HepG2 (cell line): ENCODE data around the gene KIF2C. TPM values are rescaled to one million over a fixed set of nuclear protein-coding genes. Genes with fewer than 3 reads are reported as not detected.

Experiments used
- E2F5 ChIP-seq: sonication (generic); formaldehyde crosslinking; conservative IDR thresholded peaks from 2 replicates; pipeline ENCODE4 v1.4.0; 2020; ENCODE audit warnings: missing genetic modification reagents
- GPN1 ChIP-seq: sonication (generic); formaldehyde crosslinking; IDR thresholded peaks from 2 replicates; pipeline ENCODE4 v1.5.1; 2020; ENCODE audit warnings: missing genetic modification reagents, borderline replicate concordance
- HCFC1 ChIP-seq: fragments of 150-350 bp; IDR thresholded peaks from 2 replicates; pipeline ENCODE4 v1.6.1; 2014; ENCODE audit warnings: low read depth, low read length
- HOXD1 ChIP-seq: sonication (generic); formaldehyde crosslinking; IDR thresholded peaks from 2 replicates; pipeline ENCODE4 v1.5.0; 2020; ENCODE audit warnings: missing genetic modification reagents
- IRF2 ChIP-seq: IDR thresholded peaks from 2 replicates; pipeline ENCODE4 v1.6.1; 2018; ENCODE audit warnings: missing genetic modification reagents, missing compliant biosample characterization
- MAZ ChIP-seq, 2 experiments: sonication (generic) in 1 of 2; formaldehyde crosslinking in 1 of 2; IDR thresholded peaks; 2 replicates each; pipeline versions ENCODE4 v1.5.0 to v1.6.1; 2012 to 2020; ENCODE audit warnings: low read depth in 2 of 2, mild to moderate bottlenecking in 2 of 2, borderline replicate concordance in 1 of 2, improper control_type of control experiment in 1 of 2, low read length in 1 of 2, missing genetic modification reagents in 1 of 2, moderate library complexity in 1 of 2
- NR2C2 ChIP-seq: sonication (generic); formaldehyde crosslinking; IDR thresholded peaks from 2 replicates; pipeline ENCODE4 v1.4.0; 2020; ENCODE audit warnings: missing genetic modification reagents, mild to moderate bottlenecking, moderate library complexity, borderline replicate concordance
- PTBP1 ChIP-seq: fragments of 200-400 bp; formaldehyde crosslinking; IDR thresholded peaks from 2 replicates; pipeline ENCODE4 v1.6.1; 2018; ENCODE audit warnings: low read length, low read depth; ENCODE audit not compliant: poor library complexity, severe bottlenecking
- RELA ChIP-seq: sonication (generic); formaldehyde crosslinking; IDR thresholded peaks from 2 replicates; pipeline ENCODE4 v1.4.0; 2020; ENCODE audit warnings: missing genetic modification reagents
- SUZ12 ChIP-seq: fragments of 150-350 bp; IDR thresholded peaks from 2 replicates; pipeline ENCODE4 v1.6.1; 2014; ENCODE audit warnings: low read depth, low read length
- YEATS4 ChIP-seq: sonication (generic); formaldehyde crosslinking; IDR thresholded peaks from 2 replicates; pipeline ENCODE4 v1.4.0; 2020; ENCODE audit warnings: missing genetic modification reagents, borderline replicate concordance
- ZNF230 ChIP-seq: sonication (generic); formaldehyde crosslinking; IDR thresholded peaks from 2 replicates; pipeline ENCODE4 v1.4.0; 2020; ENCODE audit warnings: mild to moderate bottlenecking, missing genetic modification reagents
- ZNF264 ChIP-seq: sonication (generic); formaldehyde crosslinking; IDR thresholded peaks from 2 replicates; pipeline ENCODE4 v1.4.0; 2020; ENCODE audit warnings: missing genetic modification reagents
- ZNF281 ChIP-seq: sonication (generic); formaldehyde crosslinking; IDR thresholded peaks from 2 replicates; pipeline ENCODE4 v1.4.0; 2020; ENCODE audit warnings: missing genetic modification reagents, borderline replicate concordance
- ZNF317 ChIP-seq: sonication (generic); formaldehyde crosslinking; IDR thresholded peaks from 2 replicates; pipeline ENCODE4 v1.5.0; 2020; ENCODE audit warnings: mild to moderate bottlenecking, missing genetic modification reagents
- ZNF468 ChIP-seq: sonication (generic); formaldehyde crosslinking; IDR thresholded peaks from 2 replicates; pipeline ENCODE4 v1.8.0; 2022; ENCODE audit warnings: mild to moderate bottlenecking, moderate library complexity, missing genetic modification reagents
- ZNF512 ChIP-seq: sonication (generic); formaldehyde crosslinking; IDR thresholded peaks from 2 replicates; pipeline ENCODE4 v1.4.0; 2020; ENCODE audit warnings: mild to moderate bottlenecking, missing genetic modification reagents
- ZNF674 ChIP-seq: sonication (generic); formaldehyde crosslinking; IDR thresholded peaks from 2 replicates; pipeline ENCODE4 v1.5.0; 2020; ENCODE audit warnings: low read depth, mild to moderate bottlenecking, missing genetic modification reagents
- ZNF770 ChIP-seq: sonication (generic); formaldehyde crosslinking; IDR thresholded peaks from 2 replicates; pipeline ENCODE4 v1.5.0; 2020; ENCODE audit warnings: mild to moderate bottlenecking, missing genetic modification reagents
- ZNF784 ChIP-seq: sonication (generic); formaldehyde crosslinking; IDR thresholded peaks from 2 replicates; pipeline ENCODE4 v1.5.1; 2020; ENCODE audit warnings: missing genetic modification reagents, mild to moderate bottlenecking, borderline replicate concordance
- polyA plus RNA-seq, 8 experiments: library from polyadenylated mRNA; depleted of rRNA in 3 of 8; stranded (reverse) in 7 of 8; unstranded in 1 of 8; fragments of >200 nt; fragmentation: Illumina TruSeq in 4 of 8; extraction: Trizol in 4 of 8; gene quantifications; 2 replicates each; pipeline versions ENCODE4 v1.2.1 to v1.2.3, GENCODE V29; 2011 to 2016; ENCODE audit warnings: low read depth in 4 of 8, missing spikeins in 1 of 8, mixed read lengths in 1 of 8; ENCODE audit not compliant: insufficient read depth in 1 of 8
- total RNA-seq, 5 experiments: library from RNA; depleted of rRNA; stranded (reverse); fragments of >200 nt; fragmentation: Illumina TruSeq; extraction: Trizol; gene quantifications; 2 replicates each; pipeline ENCODE4 v1.2.3, GENCODE V29; 2016; ENCODE audit warnings: low read depth in 1 of 5

Gene KIF2C
- total and polyA plus RNA-seq, 2 of the 13 experiments (the other 11 are each of a cell fraction or from before 2014, with no cell fraction given), result 29.7 to 53.7 TPM

GRCh38 chr1:44739307-44740178, at the start of gene KIF2C (continued):
- TF ChIP-seq MAZ (IDR thresholded peaks at IDR 0.05; ENCODE audit: borderline replicate concordance, low read depth, low read length) (no peak), MAZ (CRISPR knock-in tag; IDR thresholded peaks at IDR 0.05; ENCODE audit: low read depth) (peak; percentile 34), ZNF512 (CRISPR knock-in tag) (no peak), ZNF230 (CRISPR knock-in tag) (no peak; the same call in 1 of the 2 replicates), ZNF281 (CRISPR knock-in tag) (no peak), ZNF674 (CRISPR knock-in tag) (no peak), GPN1 (CRISPR knock-in tag) (no peak), HCFC1 (peak; percentile 16; the same call in 1 of the 2 replicates), ZNF784 (CRISPR knock-in tag) (peak; percentile 46; the same call in 1 of the 2 replicates), YEATS4 (CRISPR knock-in tag) (peak; percentile 91), IRF2 (CRISPR knock-in tag) (peak; percentile 79), E2F5 (CRISPR knock-in tag) (peak; percentile 96), ZNF317 (0 out of 2 replicates have a peak, but pooled peaks have one; percentile 25), NR2C2 (peak; percentile 57), RELA (CRISPR knock-in tag) (no peak), PTBP1 (no peak), HOXD1 (CRISPR knock-in tag) (no peak), SUZ12 (peak; percentile 28; the same call in 1 of the 2 replicates), ZNF264 (CRISPR knock-in tag) (peak; percentile 63; the same call in 1 of the 2 replicates), ZNF468 (CRISPR knock-in tag) (no peak), ZNF770 (CRISPR knock-in tag) (no peak)
